Measurements from ENCODE around the gene RRN3. TPM values are rescaled to one million over a fixed set of nuclear protein-coding genes. Genes with fewer than 3 reads are reported as not detected.

Gene RRN3
- total and polyA plus RNA-seq, 11 donors, result 7.9 to 28.5 (median 18.9) TPM

DNA sequence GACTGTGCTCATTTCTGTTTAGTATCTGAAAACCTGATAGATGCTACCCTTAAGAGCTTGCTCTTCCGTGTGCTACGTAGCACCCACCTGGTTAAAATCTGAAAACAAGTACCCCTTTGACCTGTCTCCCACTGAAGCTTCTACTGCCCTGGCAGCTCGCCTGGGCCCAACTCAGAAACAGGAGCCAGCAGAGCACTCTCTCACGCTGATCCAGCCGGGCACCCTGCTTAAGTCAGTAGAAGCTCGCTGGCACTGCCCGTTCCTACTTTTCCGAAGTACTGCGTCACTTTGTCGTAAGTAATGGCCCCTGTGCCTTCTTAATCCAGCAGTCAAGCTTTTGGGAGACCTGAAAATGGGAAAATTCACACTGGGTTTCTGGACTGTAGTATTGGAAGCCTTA, 57.1 kb downstream of the RRN3 start:
- H3K27ac ChIP-seq, result no peak overlapping the region
- H3K27me3 ChIP-seq, result no peaks in the 10 kb centered on the region
- no peaks in the 10 kb centered on the region for H3K9me3 ChIP-seq
- no peak overlapping the region for H3K4me3 ChIP-seq
- H3K4me1 ChIP-seq, result peaks cover 0 to 40% (median 29%) of the 10 kb centered on the region in 12 donors
- intact Hi-C loops (cut with DNase I), result loop anchor here in 1 of 10 donors (10.0 kb wide), 1 partner anchor 82 kb away; no protein-coding TSS in a partner anchor
- H3K36me3 ChIP-seq, result peaks cover 2 to 96% (median 93%) of the 10 kb centered on the region in 9 donors
- ATAC-seq (no peak), DNase-seq (no peak)
- TF ChIP-seq, protein P1, sequence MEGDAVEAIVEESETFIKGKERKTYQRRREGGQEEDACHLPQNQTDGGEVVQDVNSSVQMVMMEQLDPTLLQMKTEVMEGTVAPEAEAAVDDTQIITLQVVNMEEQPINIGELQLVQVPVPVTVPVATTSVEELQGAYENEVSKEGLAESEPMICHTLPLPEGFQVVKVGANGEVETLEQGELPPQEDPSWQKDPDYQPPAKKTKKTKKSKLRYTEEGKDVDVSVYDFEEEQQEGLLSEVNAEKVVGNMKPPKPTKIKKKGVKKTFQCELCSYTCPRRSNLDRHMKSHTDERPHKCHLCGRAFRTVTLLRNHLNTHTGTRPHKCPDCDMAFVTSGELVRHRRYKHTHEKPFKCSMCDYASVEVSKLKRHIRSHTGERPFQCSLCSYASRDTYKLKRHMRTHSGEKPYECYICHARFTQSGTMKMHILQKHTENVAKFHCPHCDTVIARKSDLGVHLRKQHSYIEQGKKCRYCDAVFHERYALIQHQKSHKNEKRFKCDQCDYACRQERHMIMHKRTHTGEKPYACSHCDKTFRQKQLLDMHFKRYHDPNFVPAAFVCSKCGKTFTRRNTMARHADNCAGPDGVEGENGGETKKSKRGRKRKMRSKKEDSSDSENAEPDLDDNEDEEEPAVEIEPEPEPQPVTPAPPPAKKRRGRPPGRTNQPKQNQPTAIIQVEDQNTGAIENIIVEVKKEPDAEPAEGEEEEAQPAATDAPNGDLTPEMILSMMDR (IDR thresholded peaks at IDR 0.05), result no peak
- no peak for TF ChIP-seq POLR2A (IDR thresholded peaks at IDR 0.05)
- 63 to 87% (median 83%) methylated on average over 10 of the region's 10 CpGs for WGBS, 4 donors

DNA sequence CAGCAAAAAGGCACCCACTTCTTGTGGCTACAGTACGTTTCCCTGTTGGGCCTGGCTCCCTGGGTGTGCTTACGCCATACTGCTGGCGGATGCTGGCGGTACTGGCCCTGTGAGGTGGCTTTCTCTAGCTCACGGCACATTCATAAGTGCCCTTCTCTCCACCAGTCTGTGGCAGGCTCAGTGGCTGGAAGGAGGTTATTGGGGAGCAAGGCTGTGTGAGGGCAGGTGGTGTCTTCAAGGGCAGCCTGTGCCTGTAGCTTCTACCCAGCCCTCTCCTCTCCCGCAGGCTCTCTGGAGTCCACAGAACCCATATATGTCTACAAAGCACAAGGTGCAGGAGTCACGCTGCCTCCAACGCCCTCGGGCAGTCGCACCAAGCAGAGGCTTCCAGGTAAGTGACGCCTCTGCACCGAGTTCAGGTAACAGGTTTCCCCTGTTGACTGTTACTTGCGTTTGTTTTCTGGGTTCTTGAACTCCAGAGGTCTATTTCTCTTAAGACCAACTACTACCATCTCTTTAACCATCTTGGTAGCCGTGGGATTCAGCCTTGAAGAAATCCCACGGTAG, 58.8 kb downstream of the RRN3 start:
- Histone ChIP-seq H3K4me1 (peaks cover 0 to 30% (median 21%) of the 10 kb centered on the region in 12 donors), H3K4me3 (no peak overlapping the region), H3K27ac (peak overlapping the region in 10 of 12 donors; percentile 24 to 81 (median 60)), H3K36me3 (peaks cover 2 to 98% (median 96%) of the 10 kb centered on the region in 9 donors), H3K9me3 (no peaks in the 10 kb centered on the region), H3K27me3 (no peaks in the 10 kb centered on the region)
- intact Hi-C loops (cut with DNase I), result loop anchor here in 1 of 10 donors (10.0 kb wide), 1 partner anchor 80 kb away; no protein-coding TSS in a partner anchor
- ATAC-seq (peak in 2 of 4 donors; percentile 13 to 33), DNase-seq (no peak)
- 72 to 78% (median 76%) methylated on average over 15 of the region's 15 CpGs for WGBS, 4 donors
- TF ChIP-seq POLR2A (IDR thresholded peaks at IDR 0.05), result no peak
- TF ChIP-seq, protein P1 (IDR thresholded peaks at IDR 0.05), result no peak

DNA sequence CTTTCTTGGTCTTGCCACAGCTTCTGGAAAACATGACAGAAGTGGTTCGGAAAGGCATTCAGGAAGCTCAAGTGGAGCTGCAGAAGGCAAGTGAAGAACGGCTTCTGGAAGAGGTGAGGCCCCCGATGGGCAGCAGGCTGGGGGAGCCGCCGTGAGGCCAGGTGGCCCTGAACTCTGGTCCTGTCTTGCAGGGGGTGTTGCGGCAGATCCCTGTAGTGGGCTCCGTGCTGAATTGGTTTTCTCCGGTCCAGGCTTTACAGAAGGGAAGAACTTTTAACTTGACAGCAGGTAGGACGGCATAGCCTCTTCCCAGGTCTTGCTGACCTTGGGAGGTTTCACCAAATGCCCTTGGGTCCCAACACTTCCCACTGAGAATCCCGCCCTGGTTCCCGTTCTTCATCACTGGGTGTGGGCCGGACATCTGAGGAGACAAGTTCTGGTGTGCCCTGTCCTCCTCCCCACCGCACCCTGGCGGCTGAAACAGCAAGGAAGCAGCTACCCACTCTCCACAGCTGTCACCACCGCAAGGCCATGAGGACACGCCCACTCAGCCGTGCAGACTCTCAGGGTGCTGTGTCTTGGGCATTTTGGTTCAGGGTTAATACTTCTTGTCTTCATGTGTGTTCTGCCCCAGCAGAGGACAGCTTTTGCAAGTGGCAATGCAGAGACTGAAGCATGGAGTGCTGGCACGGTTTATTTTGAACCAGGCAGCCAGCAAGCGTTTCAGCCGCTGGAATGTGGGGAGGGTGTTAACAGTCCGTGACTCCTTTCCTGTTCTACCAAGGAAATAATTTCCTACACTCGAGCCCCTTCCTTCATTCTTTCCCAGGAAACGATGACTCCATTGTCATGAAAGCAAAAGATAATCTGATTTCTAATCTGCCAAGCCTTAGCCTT, 59.6 kb downstream of the RRN3 start:
- no peak overlapping the region for H3K4me3 ChIP-seq
- DNase-seq, result peak in 2 of 5 donors; percentile 47 to 50
- intact Hi-C loops (cut with DNase I), result loop anchor here in 1 of 10 donors (10.0 kb wide), 1 partner anchor 80 kb away; no protein-coding TSS in a partner anchor
- TF ChIP-seq POLR2A (IDR thresholded peaks at IDR 0.05), result no peak
- TF ChIP-seq, protein P1 (IDR thresholded peaks at IDR 0.05), result peak in 4 of 12 donors; percentile 30 to 45 (median 41)
- peak in 3 of 4 donors; percentile 49 to 67 (median 62) for ATAC-seq
- H3K9me3 ChIP-seq, result no peaks in the 10 kb centered on the region
- H3K36me3 ChIP-seq, result peaks cover 1 to 98% (median 93%) of the 10 kb centered on the region in 9 donors
- WGBS, 4 donors, result 46 to 57% (median 50%) methylated on average over 20 to 23 of the region's 23 CpGs
- peak overlapping the region in 10 of 12 donors; percentile 24 to 81 (median 60) for H3K27ac ChIP-seq
- peaks cover 0 to 30% (median 21%) of the 10 kb centered on the region in 12 donors for H3K4me1 ChIP-seq
- H3K27me3 ChIP-seq, result no peaks in the 10 kb centered on the region
